KMS-11 (cell line): ENCODE data around the gene NKX1-2.
"Not testable (repeated sequence)": the region's sequence is repeated elsewhere in the genome, so short reads cannot be mapped to it uniquely, and the experiment has no call there.

Experiments
- H2AFZ ChIP-seq: fragments of 200-600 bp; sonication (generic); 2 replicates; pipeline ENCODE4 v1.6.1; 2016; ENCODE audit warnings: antibody characterized with exemption, mixed run types, low read depth
- H3K27ac ChIP-seq: fragments of 200-600 bp; sonication (generic); 2 replicates; pipeline ENCODE4 v1.6.1; 2016; ENCODE audit warnings: mild to moderate bottlenecking, mixed run types
- H3K27me3 ChIP-seq: fragments of 200-600 bp; sonication (generic); 2 replicates; pipeline ENCODE4 v1.6.1; 2017; ENCODE audit warnings: mild to moderate bottlenecking, low read depth, mixed run types, moderate library complexity; ENCODE audit not compliant: insufficient read depth
- H3K36me3 ChIP-seq: fragments of 200-600 bp; sonication (generic); 2 replicates; pipeline ENCODE4 v1.6.1; 2017; ENCODE audit warnings: mild to moderate bottlenecking, mixed run types; ENCODE audit not compliant: insufficient read depth
- H3K4me1 ChIP-seq: fragments of 200-600 bp; sonication (generic); 2 replicates; pipeline ENCODE4 v1.6.1; 2016; ENCODE audit warnings: mild to moderate bottlenecking, low read depth, mixed run types; ENCODE audit not compliant: poor library complexity, severe bottlenecking
- H3K4me2 ChIP-seq: fragments of 200-600 bp; sonication (generic); 2 replicates; pipeline ENCODE4 v1.7.0; 2016; ENCODE audit warnings: mild to moderate bottlenecking, mixed run types
- H3K4me3 ChIP-seq: fragments of 200-600 bp; sonication (generic); IDR thresholded peaks from 2 replicates; pipeline ENCODE4 v1.6.1; 2017; ENCODE audit warnings: low read depth, low read length, mixed read lengths; ENCODE audit not compliant: insufficient read depth
- H3K79me2 ChIP-seq: fragments of 200-600 bp; sonication (generic); 2 replicates; pipeline ENCODE4 v1.6.1; 2016; ENCODE audit warnings: low read depth, mixed run types; ENCODE audit not compliant: insufficient read depth
- H3K9ac ChIP-seq: fragments of 200-600 bp; sonication (generic); 2 replicates; pipeline ENCODE4 v1.6.1; 2016; ENCODE audit warnings: mild to moderate bottlenecking, mixed run types
- H4K20me1 ChIP-seq: fragments of 200-600 bp; sonication (generic); 2 replicates; pipeline ENCODE4 v1.6.1; 2016; ENCODE audit warnings: mild to moderate bottlenecking, mixed run types; ENCODE audit not compliant: insufficient read depth
- CTCF ChIP-seq: fragments of 200-600 bp; sonication (generic); conservative IDR thresholded peaks from 2 replicates; pipeline ENCODE4 v1.6.1; 2017; ENCODE audit warnings: low read depth, mild to moderate bottlenecking, antibody characterized with exemption, low read length, moderate library complexity, mixed read lengths

NKX1-2 gene

GRCh38 chr10:124446830-124447750 lies 2.7 kb downstream of the NKX1-2 start:
- H3K79me2 ChIP-seq, result no peaks in the 10 kb centered on the region
- H4K20me1 ChIP-seq, result no peaks in the 10 kb centered on the region
- no peak overlapping the region for H3K27ac ChIP-seq
- no peaks in the 10 kb centered on the region for H3K36me3 ChIP-seq
- no peak overlapping the region for H3K4me3 ChIP-seq
- no peak overlapping the region for H3K4me2 ChIP-seq
- H3K27me3 ChIP-seq, result peaks cover 31% of the 10 kb centered on the region
- no peak for TF ChIP-seq CTCF
- H2AFZ ChIP-seq, result no peak overlapping the region
- H3K9ac ChIP-seq, result no peak overlapping the region
- H3K4me1 ChIP-seq, result no peaks in the 10 kb centered on the region

GRCh38 chr10:124441694-124442093 lies 8.1 kb downstream of the NKX1-2 start:
- H4K20me1 ChIP-seq, H3K36me3 ChIP-seq, H3K27ac ChIP-seq, H3K9ac ChIP-seq, H3K4me3 ChIP-seq, H3K4me2 ChIP-seq, H3K27me3 ChIP-seq, H2AFZ ChIP-seq, H3K79me2 ChIP-seq: not testable (repeated sequence)
- peaks cover 13% of the 10 kb centered on the region for H3K4me1 ChIP-seq

DNA sequence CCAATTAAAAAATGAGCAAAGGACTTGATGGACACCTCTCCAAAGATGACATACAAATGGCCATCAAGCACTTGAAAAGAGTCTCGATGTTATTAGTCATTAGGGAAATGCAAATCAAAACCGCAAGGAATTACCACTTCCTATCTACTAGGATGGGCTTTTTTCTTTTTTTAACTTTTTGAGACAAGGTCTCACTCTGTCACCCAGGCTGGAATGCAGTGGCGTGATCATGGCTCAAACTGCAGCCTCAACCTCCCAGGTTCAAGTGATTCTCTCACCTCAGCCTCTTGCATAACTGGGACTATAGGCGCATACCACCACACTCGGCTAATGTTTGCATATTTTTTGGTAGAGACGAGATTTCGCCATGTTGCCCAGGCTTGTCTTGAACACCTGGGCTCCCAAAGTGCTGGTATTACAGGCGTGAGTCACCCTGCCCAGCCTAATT lies 13.6 kb downstream of the NKX1-2 start:
- H3K36me3 ChIP-seq, result no peaks in the 10 kb centered on the region
- H3K27me3 ChIP-seq, result no peaks in the 10 kb centered on the region
- no peak overlapping the region for H3K4me3 ChIP-seq
- H2AFZ ChIP-seq, result peak overlapping the region; percentile 25; the same call in 1 of the 2 replicates
- 0 out of 2 replicates have a peak overlapping the region, but pooled peaks have one; percentile 4 for H3K27ac ChIP-seq
- no peaks in the 10 kb centered on the region for H3K79me2 ChIP-seq
- H4K20me1 ChIP-seq, result no peaks in the 10 kb centered on the region
- no peak overlapping the region; the same call in 1 of the 2 replicates for H3K9ac ChIP-seq
- H3K4me1 ChIP-seq, result peaks cover 34% of the 10 kb centered on the region
- H3K4me2 ChIP-seq, result peak overlapping the region; percentile 55
- TF ChIP-seq CTCF, result no peak

- peak overlapping the region; percentile 55 for H3K4me2 ChIP-seq
- not testable (repeated sequence) for H3K27me3 ChIP-seq, H4K20me1 ChIP-seq, H3K4me3 ChIP-seq, H3K79me2 ChIP-seq, H3K36me3 ChIP-seq, H3K9ac ChIP-seq
- peak overlapping the region; percentile 25; the same call in 1 of the 2 replicates for H2AFZ ChIP-seq
- 0 out of 2 replicates have a peak overlapping the region, but pooled peaks have one; percentile 4 for H3K27ac ChIP-seq
- H3K4me1 ChIP-seq, result peaks cover 29% of the 10 kb centered on the region
Observed at GRCh38 chr10:124435683-124436082, 14.2 kb downstream of the NKX1-2 start.

- H3K4me1 ChIP-seq, result peaks cover 27% of the 10 kb centered on the region
- H3K79me2 ChIP-seq, result no peaks in the 10 kb centered on the region
Observed at GRCh38 chr10:124433461-124433860, 16.4 kb downstream of the NKX1-2 start.

More at GRCh38 chr10:124433461-124433860, 16.4 kb downstream of the NKX1-2 start:
- Histone ChIP-seq H4K20me1 (no peaks in the 10 kb centered on the region), H2AFZ (no peak overlapping the region), H3K4me2 (no peak overlapping the region), H3K36me3 (no peaks in the 10 kb centered on the region), H3K4me3 (no peak overlapping the region), H3K9ac (no peak overlapping the region), H3K27me3 (no peaks in the 10 kb centered on the region), H3K27ac (no peak overlapping the region)
- TF ChIP-seq CTCF, result no peak
